SK-N-SH (cell line): ENCODE results near the gene MTFMT. TPM values are rescaled to one million over a fixed set of nuclear protein-coding genes. Genes with fewer than 3 reads are reported as not detected.

ENCODE experiments used
- CTCF ChIA-PET: fragments of 300-600, 350-600 bp; formaldehyde crosslinking; extraction: SDS; loops from one replicate; lab custom pipeline; 2021; lab: Yijun Ruan, JAX
- POLR2A ChIA-PET: fragments of 350-600 bp; sonication (Branson Sonifier 250); formaldehyde crosslinking; extraction: SDS; loops from one replicate; lab custom pipeline; 2020; ENCODE audit warnings: antibody characterized with exemption, inconsistent platforms; lab: Yijun Ruan, JAX
- DNase-seq: peaks from one replicate; pipeline ENCODE4 v3.0.0; 2012
- H2AFZ ChIP-seq: fragments of 200-600 bp; sonication (generic); 2 replicates; pipeline ENCODE4 v1.8.1; 2016; ENCODE audit warnings: antibody characterized with exemption, mild to moderate bottlenecking, low read depth
- H3F3A ChIP-seq: fragments of 200-600 bp; sonication (generic); replicated peaks from 2 replicates; pipeline ENCODE3; 2016; ENCODE audit warnings: antibody characterized with exemption, mild to moderate bottlenecking; ENCODE audit not compliant: insufficient read depth
- H3K27ac ChIP-seq, 2 experiments: fragments of 200-500 bp in 1 of 2; fragments of 200-600 bp in 1 of 2; sonication (Bioruptor generic) in 1 of 2; sonication (generic), shearing (Covaris generic) in 1 of 2; 2 replicates each; pipeline versions ENCODE4 v1.5.1 to v1.6.1; 2014 to 2016; ENCODE audit warnings: low read depth in 2 of 2, inconsistent platforms in 1 of 2, low read length in 1 of 2, mild to moderate bottlenecking in 1 of 2, mixed read lengths in 1 of 2
- H3K27me3 ChIP-seq: fragments of 200-600 bp; sonication (generic), shearing (Covaris generic); 2 replicates; pipeline ENCODE4 v1.6.1; 2016; ENCODE audit warnings: mixed run types; ENCODE audit not compliant: insufficient read depth
- H3K36me3 ChIP-seq, 2 experiments: fragments of 200-500 bp in 1 of 2; fragments of 200-600 bp in 1 of 2; sonication (Bioruptor generic) in 1 of 2; sonication (generic) in 1 of 2; replicated peaks in 1 of 2; 2 replicates each; pipeline versions ENCODE3 to v1.5.1; 2014 to 2016; ENCODE audit warnings: low read length in 1 of 2, mild to moderate bottlenecking in 1 of 2; ENCODE audit not compliant: insufficient read depth in 2 of 2, control insufficient read depth in 1 of 2
- H3K4me1 ChIP-seq, 2 experiments: fragments of 200-500 bp in 1 of 2; fragments of 200-600 bp in 1 of 2; sonication (Bioruptor generic) in 1 of 2; sonication (generic), shearing (Covaris generic) in 1 of 2; 2 replicates each; pipeline versions ENCODE4 v1.5.1 to v1.6.1; 2014 to 2016; ENCODE audit warnings: low read depth in 1 of 2, low read length in 1 of 2, mixed run types in 1 of 2; ENCODE audit not compliant: insufficient read depth in 2 of 2, control insufficient read depth in 1 of 2
- H3K4me2 ChIP-seq: fragments of 200-600 bp; sonication (generic), shearing (Covaris generic); 2 replicates; pipeline ENCODE4 v1.6.1; 2017; ENCODE audit warnings: mixed run types
- H3K4me3 ChIP-seq, 2 experiments: fragments of 200-500 bp in 1 of 2; fragments of 200-600 bp in 1 of 2; sonication (Bioruptor generic) in 1 of 2; sonication (generic), shearing (Covaris generic) in 1 of 2; 2 replicates each; pipeline versions ENCODE4 v1.5.1 to v1.8.1; 2014 to 2016; ENCODE audit warnings: low read depth in 2 of 2, inconsistent platforms in 1 of 2, low read length in 1 of 2, mild to moderate bottlenecking in 1 of 2, mixed read lengths in 1 of 2, moderate library complexity in 1 of 2
- H3K79me2 ChIP-seq: fragments of 200-600 bp; sonication (generic); 2 replicates; pipeline ENCODE4 v1.8.1; 2017; ENCODE audit warnings: mild to moderate bottlenecking; ENCODE audit not compliant: insufficient read depth
- H3K9ac ChIP-seq: fragments of 200-600 bp; sonication (generic); 2 replicates; pipeline ENCODE4 v1.6.1; 2017; ENCODE audit warnings: mixed run types
- H3K9me2 ChIP-seq: fragments of 200-600 bp; sonication (generic); 2 replicates; pipeline ENCODE4 v1.6.1; 2017; ENCODE audit warnings: mixed run types
- H3K9me3 ChIP-seq: fragments of 200-600 bp; sonication (generic); 2 replicates; pipeline ENCODE4 v1.6.1; 2017; ENCODE audit warnings: mixed run types, mild to moderate bottlenecking, moderate library complexity
- H4K20me1 ChIP-seq: fragments of 200-600 bp; sonication (generic); 2 replicates; pipeline ENCODE4 v1.6.1; 2017; ENCODE audit warnings: mild to moderate bottlenecking, mixed run types; ENCODE audit not compliant: insufficient read depth
- CHD2 ChIP-seq: fragments of 150-350 bp; IDR thresholded peaks from 2 replicates; pipeline ENCODE4 v1.6.1; 2018; ENCODE audit warnings: low read length; ENCODE audit not compliant: partially characterized antibody
- EP300 ChIP-seq, 2 experiments: IDR thresholded peaks; 2 replicates each; pipeline versions ENCODE4 v1.4.0 to v1.6.1; 2012; ENCODE audit warnings: borderline replicate concordance in 1 of 2, low read depth in 1 of 2, low read length in 1 of 2
- FOXM1 ChIP-seq: IDR thresholded peaks from 2 replicates; pipeline ENCODE4 v1.4.0; 2012; ENCODE audit warnings: low read depth, mild to moderate bottlenecking
- RAD21 ChIP-seq: IDR thresholded peaks from 2 replicates; pipeline ENCODE4 v1.6.1; 2012; ENCODE audit warnings: mild to moderate bottlenecking, low read length
- RXRA ChIP-seq: IDR thresholded peaks from 2 replicates; pipeline ENCODE4 v1.4.0; 2012; ENCODE audit warnings: low read depth, mild to moderate bottlenecking, borderline replicate concordance
- SMC3 ChIP-seq: IDR thresholded peaks from 2 replicates; pipeline ENCODE4 v1.6.1; 2012; ENCODE audit warnings: low read depth, low read length, improper control_type of control experiment
- TAF1 ChIP-seq: IDR thresholded peaks from 2 replicates; pipeline ENCODE4 v1.6.1; 2012; ENCODE audit warnings: low read depth, mild to moderate bottlenecking, low read length, moderate library complexity, borderline replicate concordance
- TCF12 ChIP-seq: IDR thresholded peaks from 2 replicates; pipeline ENCODE4 v1.4.0; 2012
- TEAD4 ChIP-seq: IDR thresholded peaks from 2 replicates; pipeline ENCODE4 v1.4.0; 2012; ENCODE audit warnings: mild to moderate bottlenecking, borderline replicate concordance; ENCODE audit not compliant: insufficient read depth
- YY1 ChIP-seq: IDR thresholded peaks from 2 replicates; pipeline ENCODE4 v1.4.0; 2012; ENCODE audit warnings: low read depth, mild to moderate bottlenecking
- WGBS: methylation state at CpG from one replicate; pipeline ENCODE4 v1.1.6; 2017; ENCODE audit warnings: low lambda C conversion rate; 5-methylcytosine and 5-hydroxymethylcytosine counted together
- polyA plus RNA-seq, 3 experiments: library from polyadenylated mRNA; depleted of rRNA; stranded (reverse); fragments of >200 nt; gene quantifications; 2 replicates each; pipeline ENCODE4 v1.2.3, GENCODE V29; 2012
- TF ChIP-seq, protein P1 (sequence below): IDR thresholded peaks from 2 replicates; pipeline ENCODE4 v1.4.0; 2012; ENCODE audit warnings: low read depth
- TF ChIP-seq, protein P2 (sequence below): fragments of 150-350 bp; IDR thresholded peaks from 2 replicates; pipeline ENCODE4 v1.6.1; 2017; ENCODE audit warnings: antibody characterized with exemption, low read length, low read depth, borderline replicate concordance

MTFMT gene
- polyA plus RNA-seq, 1 of the 3 experiments (the other 2 are of a cell fraction) = 12.1 TPM

DNA sequence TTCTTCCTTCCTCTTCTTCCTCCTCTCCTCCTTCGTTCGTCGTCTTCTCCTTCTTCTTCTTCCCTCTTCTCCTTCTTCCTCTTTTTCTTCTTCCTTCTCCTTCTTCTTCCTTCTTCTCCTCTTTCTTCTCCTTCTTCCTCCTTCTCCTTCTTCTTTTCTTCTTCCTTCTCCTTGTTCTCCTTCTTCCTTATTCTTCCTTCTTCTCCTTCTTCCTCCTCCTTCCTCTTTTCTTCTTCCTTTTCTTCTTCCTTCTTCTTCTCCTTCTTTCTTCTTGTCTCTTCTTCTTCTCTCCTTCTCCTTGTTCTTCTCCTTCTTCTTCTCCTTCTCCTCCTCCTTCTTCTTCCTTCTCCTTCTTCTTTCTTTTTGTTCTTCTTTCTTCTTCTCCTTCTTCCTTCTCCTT is 75.0 kb downstream of the MTFMT start:
- no peaks in the 10 kb centered on the region for H3K9me3 ChIP-seq
- H3K27me3 ChIP-seq = no peaks in the 10 kb centered on the region
- no peak overlapping the region for H3K27ac ChIP-seq
- peaks cover 26 to 31% of the 10 kb centered on the region in 2 experiments for H3K36me3 ChIP-seq
- H3F3A ChIP-seq = peaks cover 3% of the 10 kb centered on the region
- no peak overlapping the region for H2AFZ ChIP-seq
- CTCF ChIA-PET = no interaction called here
- no peak overlapping the region for H3K4me3 ChIP-seq
- H3K9ac ChIP-seq = no peak overlapping the region
- no peak for DNase-seq
- no peaks in the 10 kb centered on the region for H3K79me2 ChIP-seq
- no peaks in the 10 kb centered on the region for H3K9me2 ChIP-seq
- no peaks in the 10 kb centered on the region for H4K20me1 ChIP-seq
- TF ChIP-seq TEAD4 (no peak), RAD21 (no peak), SMC3 (no peak), FOXM1 (no peak), TCF12 (no peak), RXRA (no peak)
- TF ChIP-seq, protein P1, sequence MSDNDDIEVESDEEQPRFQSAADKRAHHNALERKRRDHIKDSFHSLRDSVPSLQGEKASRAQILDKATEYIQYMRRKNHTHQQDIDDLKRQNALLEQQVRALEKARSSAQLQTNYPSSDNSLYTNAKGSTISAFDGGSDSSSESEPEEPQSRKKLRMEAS = no peak
- H3K4me1 ChIP-seq = no peaks in the 10 kb centered on the region
- POLR2A ChIA-PET = no interaction called here
- WGBS = 54% methylated on average over 3 of the region's 3 CpGs
- H3K4me2 ChIP-seq = no peak overlapping the region

DNA sequence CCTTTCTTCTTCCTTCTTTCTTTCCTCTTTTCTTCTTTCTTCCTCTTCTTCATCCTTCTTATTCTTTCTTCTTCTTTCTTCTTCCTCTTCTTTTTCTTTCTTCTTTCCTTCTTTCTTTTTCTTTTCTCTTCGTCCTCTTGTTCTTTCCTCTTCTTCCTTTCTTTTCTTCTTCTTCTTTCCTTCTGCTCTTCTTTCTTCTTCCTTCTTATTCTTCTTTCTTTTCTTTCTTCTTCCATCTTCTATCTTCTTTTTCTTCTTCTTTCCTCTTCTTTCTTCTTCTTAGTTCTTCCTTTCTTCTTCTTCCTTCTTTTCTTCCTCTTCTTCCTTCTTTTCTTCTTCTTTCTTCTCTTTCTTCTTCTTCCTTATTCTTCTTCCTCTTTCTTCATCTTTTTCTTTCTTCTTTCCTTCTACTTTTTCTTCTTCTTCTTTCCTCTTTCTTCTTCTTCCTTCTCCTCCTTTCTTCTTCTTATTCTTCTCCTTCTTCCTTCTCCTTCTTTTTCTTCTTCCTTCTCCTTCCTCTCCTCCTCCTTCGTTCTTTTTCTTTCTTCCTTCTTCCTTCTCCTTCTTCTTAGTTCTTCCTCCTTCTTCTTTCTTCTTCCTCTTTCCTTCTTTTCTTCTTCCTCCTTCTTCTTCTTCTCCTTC is 77.5 kb downstream of the MTFMT start:
- H3K4me2 ChIP-seq = no peak overlapping the region
- POLR2A ChIA-PET = no interaction called here
- CTCF ChIA-PET = no interaction called here

More for the DNA sequence above, 77.5 kb downstream of the MTFMT start:
- no peak for DNase-seq
- WGBS = 89% methylated on average over 2 of the region's 2 CpGs
- H3K27ac ChIP-seq = no peak overlapping the region
- no peaks in the 10 kb centered on the region for H3K4me1 ChIP-seq
- H3K9me2 ChIP-seq = no peaks in the 10 kb centered on the region
- TF ChIP-seq TEAD4 = no peak
- TF ChIP-seq CHD2 = no peak
- TF ChIP-seq, protein P2, sequence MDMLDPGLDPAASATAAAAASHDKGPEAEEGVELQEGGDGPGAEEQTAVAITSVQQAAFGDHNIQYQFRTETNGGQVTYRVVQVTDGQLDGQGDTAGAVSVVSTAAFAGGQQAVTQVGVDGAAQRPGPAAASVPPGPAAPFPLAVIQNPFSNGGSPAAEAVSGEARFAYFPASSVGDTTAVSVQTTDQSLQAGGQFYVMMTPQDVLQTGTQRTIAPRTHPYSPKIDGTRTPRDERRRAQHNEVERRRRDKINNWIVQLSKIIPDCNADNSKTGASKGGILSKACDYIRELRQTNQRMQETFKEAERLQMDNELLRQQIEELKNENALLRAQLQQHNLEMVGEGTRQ = no peak
- TF ChIP-seq TAF1 = no peak
- TF ChIP-seq YY1 = no peak
- no peak for TF ChIP-seq EP300 (IDR thresholded peaks at IDR 0.05; ENCODE audit: borderline replicate concordance in 1 of 2, low read depth in 1 of 2, low read length in 1 of 2)
- TF ChIP-seq, all 33 proteins: peak for 0
- H3F3A ChIP-seq = peaks cover 14% of the 10 kb centered on the region
- H3K4me3 ChIP-seq = no peak overlapping the region
- no peaks in the 10 kb centered on the region for H3K9me3 ChIP-seq
- H3K27me3 ChIP-seq = no peaks in the 10 kb centered on the region
- no peaks in the 10 kb centered on the region for H3K79me2 ChIP-seq
- H4K20me1 ChIP-seq = no peaks in the 10 kb centered on the region
- no peak overlapping the region for H2AFZ ChIP-seq
- no peak overlapping the region for H3K9ac ChIP-seq
- H3K36me3 ChIP-seq = peaks cover 9 to 15% of the 10 kb centered on the region in 2 experiments

Other genes starting within 250 kb of the MTFMT start
- 12.1 and 12.4 TPM in 2 replicates for gene PIF1, start 204.0 kb downstream of the MTFMT start, polyA plus RNA-seq (2012; rRNA removed)
- gene PLEKHO2, start 187.7 kb downstream of the MTFMT start, polyA plus RNA-seq (2012; rRNA removed) = 6.8 and 7.8 TPM in 2 replicates
- 7.2 and 8.6 TPM in 2 replicates for gene ANKDD1A, start 117.7 kb downstream of the MTFMT start, polyA plus RNA-seq (2012; rRNA removed)
- 56.5 and 57.1 TPM in 2 replicates for gene SPG21, start 39.7 kb downstream of the MTFMT start, polyA plus RNA-seq (2012; rRNA removed)
- not detected in 2 replicates for gene SLC51B, start 15.7 kb upstream of the MTFMT start, polyA plus RNA-seq (2012; rRNA removed)
- gene RASL12, start 38.4 kb upstream of the MTFMT start, polyA plus RNA-seq (2012; rRNA removed) = not detected in 2 replicates
- not detected in 2 replicates for gene KBTBD13, start 47.1 kb upstream of the MTFMT start, polyA plus RNA-seq (2012; rRNA removed)
- gene UBAP1L, start 85.6 kb upstream of the MTFMT start, polyA plus RNA-seq (2012; rRNA removed) = 1.8 and 1.9 TPM in 2 replicates
- gene PDCD7, start 104.2 kb upstream of the MTFMT start, polyA plus RNA-seq (2012; rRNA removed) = 15.3 and 17.5 TPM in 2 replicates
- gene CLPX, start 155.7 kb upstream of the MTFMT start, polyA plus RNA-seq (2012; rRNA removed) = 12.9 and 17.3 TPM in 2 replicates
- 0.03 and 0.15 TPM in 2 replicates for gene CILP, start 181.8 kb upstream of the MTFMT start, polyA plus RNA-seq (2012; rRNA removed)